H1 (cell line): Measurements from ENCODE around the gene ICA1. TPM values are rescaled to one million over a fixed set of nuclear protein-coding genes. Genes with fewer than 3 reads are reported as not detected.

Experiments used
- CTCF ChIA-PET: fragments of 300-600 bp; sonication (Branson Sonifier 250); formaldehyde crosslinking; loops from one replicate; lab custom pipeline; 2021; ENCODE audit not compliant: partially characterized antibody; lab: Charles Lee
- POLR2A ChIA-PET: fragments of 300-600 bp; sonication (Branson Sonifier 250); formaldehyde crosslinking; loops from one replicate; lab custom pipeline; 2021; ENCODE audit warnings: inconsistent platforms; ENCODE audit not compliant: partially characterized antibody; lab: Charles Lee
- DNase-seq, 2 experiments: peaks; one replicate each; pipeline versions ENCODE4 v3.0.0 to v3.0.0-alpha.2; 2010 to 2022; ENCODE audit warnings: low spot score in 2 of 2, low read depth in 1 of 2, mixed read lengths in 1 of 2
- FAIRE-seq: peaks from 2 replicates; lab custom pipeline; 2011; peaks lifted over from hg19 to GRCh38; lab: Jason Lieb, UNC
- H2AFZ ChIP-seq: 2 replicates; pipeline ENCODE4 v1.8.1; 2012; ENCODE audit warnings: low read length, inconsistent platforms
- H2AK5ac ChIP-seq: 2 replicates; pipeline ENCODE4 v1.6.1; 2013; ENCODE audit warnings: low read depth, low read length
- H2BK120ac ChIP-seq: replicated peaks from 2 replicates; pipeline ENCODE3; 2013; ENCODE audit warnings: low read depth, low read length, inconsistent platforms
- H2BK12ac ChIP-seq: 2 replicates; pipeline ENCODE4 v1.6.1; 2013; ENCODE audit warnings: low read depth, low read length
- H2BK15ac ChIP-seq: 2 replicates; pipeline ENCODE4 v1.6.1; 2013; ENCODE audit warnings: low read length
- H2BK20ac ChIP-seq: 2 replicates; pipeline ENCODE4 v1.6.1; 2013; ENCODE audit warnings: low read length
- H2BK5ac ChIP-seq: 2 replicates; pipeline ENCODE4 v1.6.1; 2013; ENCODE audit warnings: low read depth, low read length
- H3K14ac ChIP-seq: 2 replicates; pipeline ENCODE4 v1.6.1; 2013; ENCODE audit warnings: inconsistent platforms; ENCODE audit not compliant: insufficient read length
- H3K18ac ChIP-seq: 2 replicates; pipeline ENCODE4 v1.6.1; 2013; ENCODE audit warnings: low read length; ENCODE audit errors: extremely low read depth
- H3K23ac ChIP-seq: 2 replicates; pipeline ENCODE4 v1.6.1; 2013; ENCODE audit warnings: inconsistent platforms; ENCODE audit not compliant: insufficient read length
- H3K23me2 ChIP-seq: 2 replicates; pipeline ENCODE4 v1.6.1; 2013; ENCODE audit warnings: low read depth, low read length
- H3K27ac ChIP-seq: 2 replicates; pipeline ENCODE4 v1.6.1; 2011; ENCODE audit warnings: low read depth, low read length, inconsistent platforms
- H3K27me3 ChIP-seq, 4 experiments: replicated peaks in 1 of 4; 1 replicate in 1 of 4; 2 replicates in 3 of 4; pipeline versions ENCODE4 v1.6.1 to v1.8.1; 2011 to 2013; ENCODE audit warnings: low read length in 3 of 4, mild to moderate bottlenecking in 3 of 4, inconsistent platforms in 2 of 4, mixed read lengths in 2 of 4, moderate library complexity in 1 of 4; ENCODE audit not compliant: control insufficient read depth in 3 of 4, insufficient read depth in 3 of 4; ENCODE audit errors: extremely low read depth in 1 of 4
- H3K36me3 ChIP-seq, 4 experiments: 2 replicates each; pipeline versions ENCODE4 v1.6.1 to v1.8.1; 2011 to 2013; ENCODE audit warnings: mild to moderate bottlenecking in 4 of 4, low read length in 3 of 4, moderate library complexity in 2 of 4, control low read depth in 1 of 4, inconsistent platforms in 1 of 4; ENCODE audit not compliant: insufficient read depth in 4 of 4, control insufficient read depth in 2 of 4
- H3K4ac ChIP-seq: replicated peaks from 2 replicates; pipeline ENCODE3; 2013; ENCODE audit warnings: low read length, low read depth, mixed read lengths, inconsistent platforms; ENCODE audit not compliant: insufficient read length
- H3K4me1 ChIP-seq, 4 experiments: replicated peaks in 1 of 4; 1 replicate in 1 of 4; 2 replicates in 3 of 4; pipeline versions ENCODE4 v1.6.1 to v1.8.1; 2011 to 2013; ENCODE audit warnings: low read length in 3 of 4, inconsistent platforms in 2 of 4, mixed read lengths in 1 of 4; ENCODE audit not compliant: insufficient read depth in 4 of 4, control insufficient read depth in 3 of 4
- H3K4me2 ChIP-seq, 2 experiments: 2 replicates each; pipeline versions ENCODE4 v1.6.1 to v1.8.1; 2011 to 2013; ENCODE audit warnings: low read depth in 2 of 2, low read length in 2 of 2, control low read depth in 1 of 2, inconsistent platforms in 1 of 2, mild to moderate bottlenecking in 1 of 2; ENCODE audit not compliant: insufficient read depth in 1 of 2
- H3K4me3 ChIP-seq, 4 experiments: fragments of 200-600, 300-600 bp in 1 of 4; sonication (generic), shearing (Covaris generic), sonication (Bioruptor Twin) in 1 of 4; 2 replicates each; pipeline versions ENCODE4 v1.5.1 to v1.8.1; 2011 to 2016; ENCODE audit warnings: low read length in 4 of 4, low read depth in 3 of 4, control low read depth in 2 of 4, inconsistent platforms in 2 of 4, mild to moderate bottlenecking in 2 of 4, mixed read lengths in 1 of 4, moderate library complexity in 1 of 4; ENCODE audit not compliant: insufficient read depth in 2 of 4; ENCODE audit errors: extremely low read depth in 1 of 4
- H3K56ac ChIP-seq: replicated peaks from 2 replicates; pipeline ENCODE3; 2013; ENCODE audit warnings: low read depth, mild to moderate bottlenecking, mixed read lengths, low read length, inconsistent platforms; ENCODE audit not compliant: insufficient read length
- H3K79me1 ChIP-seq: 2 replicates; pipeline ENCODE4 v1.6.1; 2013; ENCODE audit warnings: low read depth, low read length, control low read depth
- H3K79me2 ChIP-seq, 2 experiments: 2 replicates each; pipeline versions ENCODE4 v1.6.1 to v1.8.1; 2012 to 2013; ENCODE audit warnings: low read length in 2 of 2, mild to moderate bottlenecking in 2 of 2, inconsistent platforms in 1 of 2; ENCODE audit not compliant: insufficient read depth in 2 of 2, control insufficient read depth in 1 of 2
- H3K9ac ChIP-seq, 4 experiments: replicated peaks in 1 of 4; 1 replicate in 1 of 4; 2 replicates in 3 of 4; pipeline versions ENCODE4 v1.6.1 to v1.8.1; 2011 to 2013; ENCODE audit warnings: low read depth in 3 of 4, low read length in 3 of 4, control low read depth in 2 of 4, mild to moderate bottlenecking in 2 of 4, moderate library complexity in 2 of 4, inconsistent platforms in 1 of 4; ENCODE audit errors: extremely low read depth in 1 of 4
- H3K9me3 ChIP-seq, 2 experiments: 2 replicates each; pipeline versions ENCODE4 v1.6.1 to v1.8.1; 2012 to 2013; ENCODE audit warnings: mild to moderate bottlenecking in 2 of 2, moderate library complexity in 2 of 2, control low read depth in 1 of 2, inconsistent platforms in 1 of 2, low read depth in 1 of 2, low read length in 1 of 2, mixed read lengths in 1 of 2; ENCODE audit not compliant: insufficient read depth in 2 of 2
- H4K20me1 ChIP-seq, 2 experiments: replicated peaks in 1 of 2; 2 replicates each; pipeline versions ENCODE3 to v1.8.1; 2011 to 2013; ENCODE audit warnings: inconsistent platforms in 2 of 2, low read length in 2 of 2, mild to moderate bottlenecking in 1 of 2; ENCODE audit not compliant: insufficient read depth in 2 of 2, control insufficient read depth in 1 of 2
- H4K5ac ChIP-seq: 2 replicates; pipeline ENCODE4 v1.6.1; 2013; ENCODE audit warnings: low read length, low read depth, mixed read lengths, inconsistent platforms; ENCODE audit not compliant: insufficient read length
- H4K8ac ChIP-seq: 2 replicates; pipeline ENCODE4 v1.8.0; 2013; ENCODE audit warnings: mild to moderate bottlenecking, moderate library complexity, low read length, inconsistent platforms; ENCODE audit not compliant: insufficient read depth; ENCODE audit errors: extremely low read depth
- H4K91ac ChIP-seq: replicated peaks from 2 replicates; pipeline ENCODE3; 2013; ENCODE audit warnings: low read length, mixed read lengths, inconsistent platforms; ENCODE audit not compliant: insufficient read length
- PHF8 ChIP-seq: fragments of 200-600 bp; sonication (generic); conservative IDR thresholded peaks from 2 replicates; pipeline ENCODE4 v1.7.1; 2012; ENCODE audit warnings: low read depth, mild to moderate bottlenecking, inconsistent platforms, low read length, moderate library complexity
- POLR2A ChIP-seq, 2 experiments: IDR thresholded peaks; 1 replicate in 1 of 2; 2 replicates in 1 of 2; pipeline ENCODE4 v1.6.1; 2011; ENCODE audit warnings: low read depth in 2 of 2, low read length in 2 of 2, mild to moderate bottlenecking in 2 of 2; ENCODE audit errors: control extremely low read depth in 1 of 2
- RAD21 ChIP-seq, 2 experiments: IDR thresholded peaks in 1 of 2; conservative IDR thresholded peaks in 1 of 2; 2 replicates each; pipeline ENCODE4 v1.6.1; 2011; ENCODE audit warnings: low read depth in 2 of 2, low read length in 2 of 2, improper control_type of control experiment in 1 of 2, inconsistent platforms in 1 of 2, mild to moderate bottlenecking in 1 of 2, moderate library complexity in 1 of 2
- SIRT6 ChIP-seq: IDR thresholded peaks from one replicate; pipeline ENCODE4 v1.7.1; 2012; ENCODE audit warnings: low read length, inconsistent platforms
- ZNF274 ChIP-seq: IDR thresholded peaks from 2 replicates; pipeline ENCODE4 v1.7.0; 2012; ENCODE audit warnings: low read length, borderline replicate concordance; ENCODE audit errors: extremely low read depth
- WGBS, 2 experiments: shearing (Covaris generic) in 1 of 2; methylation state at CpG; one replicate each; pipeline versions ENCODE4 v1.1.6 to v1.1.7; 2013 to 2015; ENCODE audit warnings: low lambda C conversion rate in 2 of 2, mixed read lengths in 2 of 2, inconsistent platforms in 1 of 2, low coverage in 1 of 2, missing lambda C conversion rate in 1 of 2; ENCODE audit not compliant: insufficient replicate concordance in 2 of 2, insufficient coverage in 1 of 2, insufficient read length in 1 of 2; ENCODE audit errors: extremely low coverage in 1 of 2, missing lambda C conversion rate in 1 of 2; 5-methylcytosine and 5-hydroxymethylcytosine counted together
- polyA plus RNA-seq, 7 experiments: library from polyadenylated mRNA; depleted of rRNA in 3 of 7; stranded (reverse) in 5 of 7; unstranded in 2 of 7; fragments of >200 nt in 5 of 7; fragments of 200-250 nt in 2 of 7; gene quantifications; 1 replicate in 5 of 7; 2 replicates in 1 of 7; 4 replicates in 1 of 7; pipeline versions ENCODE4 v1.2.1 to v1.2.3, GENCODE V29; 2011 to 2013; ENCODE audit warnings: missing spikeins in 2 of 7, mixed read lengths in 2 of 7
- total RNA-seq: library from RNA; stranded (reverse); fragmentation: NEBNext Ultra II Directional; extraction: Animal tissue kit (Norgen Biotek cat#: 25700); gene quantifications from 2 replicates; pipeline ENCODE4 v1.2.1, GENCODE V29; 2021

The ICA1 gene
- total and polyA plus RNA-seq, 2 of the 8 experiments (the other 6 are each of a cell fraction or from before 2014, with no cell fraction given), result 14.9 to 37.1 TPM

DNA sequence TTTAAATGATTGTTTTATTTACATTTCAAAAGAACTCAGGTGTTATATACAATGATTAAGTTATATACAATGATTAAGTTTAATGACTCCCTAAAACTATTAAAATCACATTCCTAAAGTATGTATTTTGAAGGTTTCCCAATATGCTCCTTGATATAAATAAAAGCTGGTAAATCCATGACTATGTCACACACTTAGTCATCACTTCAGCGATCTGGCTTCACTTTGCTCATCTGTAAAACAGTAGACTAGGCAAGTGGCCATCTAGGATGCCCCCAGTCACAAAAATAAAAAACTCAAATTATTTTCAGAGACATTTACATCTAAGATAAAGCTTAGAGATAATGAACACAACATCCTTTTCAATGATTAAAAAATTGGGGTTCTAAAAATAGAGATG lies 10.8 kb downstream of the ICA1 start:
- CTCF ChIA-PET, result interaction anchor here (1.5 kb wide), 1 partner anchor 8 kb away, joined by 5 read pairs; no protein-coding TSS in a partner anchor
- H3K9me3 ChIP-seq, result no peaks in the 10 kb centered on the region
- POLR2A ChIA-PET, result no interaction called here
- FAIRE-seq (no peak), DNase-seq (no peak)
- H3K27me3 ChIP-seq, result no peaks in the 10 kb centered on the region
- H3K18ac ChIP-seq, result no peak overlapping the region
- no peak overlapping the region for H3K4me3 ChIP-seq
- no peak overlapping the region for H2BK15ac ChIP-seq
- H3K27ac ChIP-seq, result no peak overlapping the region
- no peaks in the 10 kb centered on the region for H4K20me1 ChIP-seq
- H3K4me1 ChIP-seq, result no peaks in the 10 kb centered on the region; a peak in 2 of 7 replicates
- no peaks in the 10 kb centered on the region; a peak in 1 of 8 replicates for H3K36me3 ChIP-seq
- WGBS, 2 experiments, result 100% methylated on average over 1 of the region's 1 CpG; no CpG with 5 or more reads in 1 of the 2 experiments
- no peak for TF ChIP-seq ZNF274
- no peak for TF ChIP-seq PHF8
- no peak for TF ChIP-seq RAD21 (IDR thresholded peaks at IDR 0.05 in 1 of 2, conservative IDR thresholded peaks at IDR 0.05 in 1 of 2; ENCODE audit: low read depth in 2 of 2, low read length in 2 of 2)
- TF ChIP-seq POLR2A (IDR thresholded peaks at IDR 0.05; ENCODE audit: control extremely low read depth in 1 of 2, low read depth in 2 of 2, low read length in 2 of 2), result no peak
- no peak for TF ChIP-seq SIRT6
- H3K23ac ChIP-seq, result no peak overlapping the region
- H4K91ac ChIP-seq, result no peak overlapping the region
- H3K9ac ChIP-seq, result no peak overlapping the region
- peaks cover 8% of the 10 kb centered on the region; the same call in 1 of the 2 replicates for H3K79me1 ChIP-seq
- H2AK5ac ChIP-seq, result no peak overlapping the region
- no peak overlapping the region for H4K5ac ChIP-seq
- no peak overlapping the region for H3K56ac ChIP-seq
- H3K23me2 ChIP-seq, result no peaks in the 10 kb centered on the region
- no peak overlapping the region for H4K8ac ChIP-seq
- H3K4me2 ChIP-seq, result no peak overlapping the region
- H2BK5ac ChIP-seq, result no peak overlapping the region
- H2BK12ac ChIP-seq, result no peak overlapping the region
- no peak overlapping the region for H3K14ac ChIP-seq
- H2AFZ ChIP-seq, result no peak overlapping the region
- no peaks in the 10 kb centered on the region for H3K79me2 ChIP-seq
- no peak overlapping the region for H2BK20ac ChIP-seq
- no peak overlapping the region for H2BK120ac ChIP-seq
- H3K4ac ChIP-seq, result no peak overlapping the region
